ENCODE results near the gene IRF5.

GRCh38 chr7:128955981-128956380 is 18.3 kb downstream of the IRF5 start:
- no peak for TF ChIP-seq STAT6 (CRISPR knock-in tag; conservative IDR thresholded peaks at IDR 0.05; ENCODE audit: low read depth)
- TF ChIP-seq RELA (CRISPR knock-in tag; IDR thresholded peaks at IDR 0.05; ENCODE audit: borderline replicate concordance): no peak
- no peak for TF ChIP-seq ZNF512 (CRISPR knock-in tag; IDR thresholded peaks at IDR 0.05; ENCODE audit: borderline replicate concordance)
- no peak for TF ChIP-seq FOXJ3 (CRISPR knock-in tag; IDR thresholded peaks at IDR 0.05; ENCODE audit: borderline replicate concordance)
- TF ChIP-seq TEAD4 (CRISPR knock-in tag; IDR thresholded peaks at IDR 0.05): no peak
- no peak for TF ChIP-seq NR2C2 (CRISPR knock-in tag; IDR thresholded peaks at IDR 0.05)
- no peak for TF ChIP-seq CTCF (IDR thresholded peaks at IDR 0.05)
- TF ChIP-seq FOXP4 (CRISPR knock-in tag; IDR thresholded peaks at IDR 0.05): no peak
- no peak for TF ChIP-seq ZSCAN18 (CRISPR knock-in tag; IDR thresholded peaks at IDR 0.05)
- TF ChIP-seq TCF7 (CRISPR knock-in tag; IDR thresholded peaks at IDR 0.05; ENCODE audit: low read depth): no peak
- no peak for TF ChIP-seq E2F4 (CRISPR knock-in tag; IDR thresholded peaks at IDR 0.05; ENCODE audit: borderline replicate concordance, low read depth)
- TF ChIP-seq ATF3 (CRISPR knock-in tag; conservative IDR thresholded peaks at IDR 0.05): no peak
- no peak for TF ChIP-seq ZNF532 (CRISPR knock-in tag; IDR thresholded peaks at IDR 0.05; ENCODE audit: borderline replicate concordance)
- no peak for TF ChIP-seq MAX (CRISPR knock-in tag; IDR thresholded peaks at IDR 0.05)
